Measurements from ENCODE around the gene PDHX.
"Not testable (repeated sequence)": the region's sequence is repeated elsewhere in the genome, so short reads cannot be mapped to it uniquely, and the experiment has no call there.

Gene PDHX

DNA sequence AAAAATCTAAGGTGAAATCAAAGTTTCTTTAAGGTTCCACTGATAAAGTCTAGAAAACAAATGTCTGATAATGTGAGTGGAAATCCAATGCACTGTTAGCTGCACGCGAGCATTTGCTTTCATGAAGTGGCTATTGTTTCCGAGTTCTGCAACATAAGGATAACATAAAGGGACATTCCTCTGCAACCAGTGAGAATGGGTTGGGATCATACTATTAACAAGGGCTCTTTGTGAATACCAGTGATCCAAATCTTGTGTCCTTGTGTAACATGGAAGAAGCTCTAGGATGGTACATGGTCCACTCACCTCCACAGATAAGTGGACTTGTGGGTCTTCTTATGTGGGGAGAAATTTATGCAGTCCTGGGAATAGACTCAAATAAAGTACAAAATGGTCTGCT lies 24.8 kb upstream of the PDHX start:
- H3K27ac ChIP-seq (ENCODE audit: low read depth in 2 of 2, low read length in 2 of 2), result no peak overlapping the region
- H3K4me1 ChIP-seq (ENCODE audit: control insufficient read depth in 2 of 2, insufficient read depth in 2 of 2, low read length in 2 of 2), result peaks cover 0 to 5% of the 10 kb centered on the region in 2 donors
- no peak overlapping the region for H3K4me3 ChIP-seq (ENCODE audit: low read length in 2 of 2)
- peaks cover 0 to 4% of the 10 kb centered on the region in 2 donors for H3K36me3 ChIP-seq (ENCODE audit: control insufficient read depth in 2 of 2, insufficient read depth in 2 of 2, low read length in 2 of 2)
- H3K9ac ChIP-seq (ENCODE audit: low read depth in 1 of 2, low read length in 2 of 2), result no peak overlapping the region
- H3K27me3 ChIP-seq (ENCODE audit: control insufficient read depth in 2 of 2, insufficient read depth in 2 of 2, low read length in 2 of 2), result no peaks in the 10 kb centered on the region
- no peaks in the 10 kb centered on the region for H3K9me3 ChIP-seq (ENCODE audit: control insufficient read depth in 2 of 2, low read length in 2 of 2)

DNA sequence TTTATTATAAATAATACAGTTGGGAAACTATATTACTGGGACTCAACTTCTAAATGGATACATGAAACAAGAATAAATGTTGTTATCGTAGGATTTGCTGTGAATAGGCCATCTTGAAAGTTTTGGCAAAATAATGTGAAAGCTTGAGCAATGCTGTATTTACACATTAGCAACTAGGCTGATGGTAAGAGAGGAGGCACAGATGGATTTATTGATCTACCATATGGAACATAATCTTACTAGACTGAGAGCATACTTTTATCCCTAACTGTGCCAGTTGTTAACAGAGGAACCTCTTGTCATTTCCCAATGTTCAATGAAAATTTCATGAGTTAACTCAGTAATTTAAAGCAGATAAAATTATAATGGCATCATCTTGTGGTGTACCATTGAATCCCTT lies 23.0 kb upstream of the PDHX start:
- Histone ChIP-seq H3K4me3 (ENCODE audit: low read length in 2 of 2) (no peak overlapping the region), H3K4me1 (ENCODE audit: control insufficient read depth in 2 of 2, insufficient read depth in 2 of 2, low read length in 2 of 2) (peaks cover 0 to 5% of the 10 kb centered on the region in 2 donors), H3K36me3 (ENCODE audit: control insufficient read depth in 2 of 2, insufficient read depth in 2 of 2, low read length in 2 of 2) (no peaks in the 10 kb centered on the region), H3K9ac (ENCODE audit: low read depth in 1 of 2, low read length in 2 of 2) (no peak overlapping the region), H3K27me3 (ENCODE audit: control insufficient read depth in 2 of 2, insufficient read depth in 2 of 2, low read length in 2 of 2) (no peaks in the 10 kb centered on the region), H3K27ac (ENCODE audit: low read depth in 2 of 2, low read length in 2 of 2) (no peak overlapping the region), H3K9me3 (ENCODE audit: control insufficient read depth in 2 of 2, low read length in 2 of 2) (peaks cover 0 to 3% of the 10 kb centered on the region in 2 donors)

DNA sequence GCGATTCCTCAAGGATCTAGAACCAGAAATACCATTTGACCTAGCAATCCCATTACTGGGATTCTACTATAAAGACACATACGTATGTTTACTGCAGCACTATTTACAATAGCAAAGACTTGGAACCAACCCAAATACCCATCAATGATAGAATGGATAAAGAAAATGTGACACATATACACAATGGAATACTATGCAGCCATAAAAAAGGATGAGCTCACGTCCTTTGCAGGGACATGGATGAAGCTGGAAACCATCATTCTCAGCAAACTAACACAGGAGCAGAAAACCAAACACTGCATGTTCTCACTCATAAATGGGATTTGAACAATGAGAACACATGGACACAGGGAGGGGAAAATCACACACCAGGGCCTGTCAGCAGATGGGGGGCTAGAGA lies 20.2 kb upstream of the PDHX start:
- not testable (repeated sequence) for H3K9ac ChIP-seq (ENCODE audit: low read depth in 1 of 2, low read length in 2 of 2); H3K36me3 ChIP-seq (ENCODE audit: control insufficient read depth in 2 of 2, insufficient read depth in 2 of 2, low read length in 2 of 2); H3K4me3 ChIP-seq (ENCODE audit: low read length in 2 of 2); H3K4me1 ChIP-seq (ENCODE audit: control insufficient read depth in 2 of 2, insufficient read depth in 2 of 2, low read length in 2 of 2); H3K27me3 ChIP-seq (ENCODE audit: control insufficient read depth in 2 of 2, insufficient read depth in 2 of 2, low read length in 2 of 2); H3K27ac ChIP-seq (ENCODE audit: low read depth in 2 of 2, low read length in 2 of 2)
- peaks cover 10 to 17% of the 10 kb centered on the region in 2 donors for H3K9me3 ChIP-seq (ENCODE audit: control insufficient read depth in 2 of 2, low read length in 2 of 2)

GRCh38 chr11:34897171-34897870 lies 19.1 kb upstream of the PDHX start:
- Histone ChIP-seq H3K9me3 (ENCODE audit: control insufficient read depth in 2 of 2, low read length in 2 of 2) (peaks cover 10 to 21% of the 10 kb centered on the region in 2 donors), H3K4me1 (ENCODE audit: control insufficient read depth in 2 of 2, insufficient read depth in 2 of 2, low read length in 2 of 2) (no peaks in the 10 kb centered on the region), H3K36me3 (ENCODE audit: control insufficient read depth in 2 of 2, insufficient read depth in 2 of 2, low read length in 2 of 2) (peaks cover 0 to 5% of the 10 kb centered on the region in 2 donors), H3K27me3 (ENCODE audit: control insufficient read depth in 2 of 2, insufficient read depth in 2 of 2, low read length in 2 of 2) (no peaks in the 10 kb centered on the region), H3K9ac (ENCODE audit: low read depth in 1 of 2, low read length in 2 of 2) (no peak overlapping the region), H3K27ac (ENCODE audit: low read depth in 2 of 2, low read length in 2 of 2) (no peak overlapping the region), H3K4me3 (ENCODE audit: low read length in 2 of 2) (no peak overlapping the region)

DNA sequence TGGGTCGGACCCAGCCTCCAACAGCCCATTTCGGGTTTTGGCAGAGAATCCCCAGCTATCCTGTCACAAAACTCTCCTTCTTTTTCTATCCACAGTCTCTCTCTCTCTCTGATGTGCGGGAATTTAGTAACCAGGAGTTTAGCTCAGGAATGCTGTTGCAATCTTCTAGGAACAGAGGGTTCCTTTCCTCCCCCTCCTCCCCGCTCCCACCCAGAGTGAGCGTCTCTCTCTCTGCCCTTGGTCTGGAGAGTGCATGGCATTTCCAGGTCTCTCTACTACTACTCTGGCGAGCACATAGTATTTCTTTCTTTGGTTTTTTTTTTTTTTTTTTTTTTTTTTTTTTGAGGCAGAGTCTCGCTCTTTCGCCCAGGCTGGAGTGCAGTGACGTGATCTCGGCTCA lies 17.9 kb upstream of the PDHX start:
- no peaks in the 10 kb centered on the region for H3K27me3 ChIP-seq (ENCODE audit: control insufficient read depth in 2 of 2, insufficient read depth in 2 of 2, low read length in 2 of 2)
- H3K4me1 ChIP-seq (ENCODE audit: control insufficient read depth in 2 of 2, insufficient read depth in 2 of 2, low read length in 2 of 2), result no peaks in the 10 kb centered on the region
- H3K9me3 ChIP-seq (ENCODE audit: control insufficient read depth in 2 of 2, low read length in 2 of 2), result peaks cover 10 to 22% of the 10 kb centered on the region in 2 donors
- H3K36me3 ChIP-seq (ENCODE audit: control insufficient read depth in 2 of 2, insufficient read depth in 2 of 2, low read length in 2 of 2), result peaks cover 0 to 5% of the 10 kb centered on the region in 2 donors
- no peak overlapping the region for H3K27ac ChIP-seq (ENCODE audit: low read depth in 2 of 2, low read length in 2 of 2)
- H3K4me3 ChIP-seq (ENCODE audit: low read length in 2 of 2), result no peak overlapping the region
- H3K9ac ChIP-seq (ENCODE audit: low read depth in 1 of 2, low read length in 2 of 2), result no peak overlapping the region

GRCh38 chr11:34899633-34900016 lies 16.8 kb upstream of the PDHX start:
- H3K27ac ChIP-seq (ENCODE audit: low read depth in 2 of 2, low read length in 2 of 2), result no peak overlapping the region
- H3K9ac ChIP-seq (ENCODE audit: low read depth in 1 of 2, low read length in 2 of 2), result no peak overlapping the region
- peaks cover 10 to 22% of the 10 kb centered on the region in 2 donors for H3K9me3 ChIP-seq (ENCODE audit: control insufficient read depth in 2 of 2, low read length in 2 of 2)
- H3K4me3 ChIP-seq (ENCODE audit: low read length in 2 of 2), result no peak overlapping the region
- H3K27me3 ChIP-seq (ENCODE audit: control insufficient read depth in 2 of 2, insufficient read depth in 2 of 2, low read length in 2 of 2), result no peaks in the 10 kb centered on the region
- no peaks in the 10 kb centered on the region for H3K4me1 ChIP-seq (ENCODE audit: control insufficient read depth in 2 of 2, insufficient read depth in 2 of 2, low read length in 2 of 2)
- peaks cover 0 to 5% of the 10 kb centered on the region in 2 donors for H3K36me3 ChIP-seq (ENCODE audit: control insufficient read depth in 2 of 2, insufficient read depth in 2 of 2, low read length in 2 of 2)

- H3K27me3 ChIP-seq (ENCODE audit: control insufficient read depth in 2 of 2, insufficient read depth in 2 of 2, low read length in 2 of 2), result no peaks in the 10 kb centered on the region
- H3K9me3 ChIP-seq (ENCODE audit: control insufficient read depth in 2 of 2, low read length in 2 of 2), result peaks cover 7 to 20% of the 10 kb centered on the region in 2 donors
These were observed 11.9 kb upstream of the PDHX start for GRCh38 chr11:34904421-34904955.

DNA sequence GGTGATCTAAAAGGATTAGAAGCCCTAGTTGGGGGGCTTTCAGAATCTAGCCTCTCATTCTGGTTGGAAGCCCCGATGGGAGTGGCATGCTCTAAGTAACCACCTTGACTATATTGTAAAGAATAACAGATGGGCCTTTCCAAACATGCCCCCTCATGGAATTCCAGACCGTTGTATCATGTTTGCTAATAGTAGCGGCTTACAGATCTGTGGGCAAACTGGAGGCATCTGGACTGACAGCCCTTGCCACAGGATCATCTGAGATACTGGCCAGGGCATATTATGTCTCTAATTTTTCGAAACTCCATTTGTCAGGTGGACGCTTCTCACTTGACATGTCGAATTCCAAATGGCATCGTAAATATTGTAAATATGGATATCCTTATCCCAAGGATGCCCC lies 10.8 kb upstream of the PDHX start:
- Histone ChIP-seq H3K4me1 (ENCODE audit: control insufficient read depth in 2 of 2, insufficient read depth in 2 of 2, low read length in 2 of 2) (no peaks in the 10 kb centered on the region), H3K27ac (ENCODE audit: low read depth in 2 of 2, low read length in 2 of 2) (no peak overlapping the region), H3K36me3 (ENCODE audit: control insufficient read depth in 2 of 2, insufficient read depth in 2 of 2, low read length in 2 of 2) (peaks cover 0 to 2% of the 10 kb centered on the region in 2 donors)

More at GRCh38 chr11:34904421-34904955, 11.9 kb upstream of the PDHX start:
- H3K4me3 ChIP-seq (ENCODE audit: low read length in 2 of 2), result no peak overlapping the region
- no peak overlapping the region for H3K27ac ChIP-seq (ENCODE audit: low read depth in 2 of 2, low read length in 2 of 2)
- no peaks in the 10 kb centered on the region for H3K4me1 ChIP-seq (ENCODE audit: control insufficient read depth in 2 of 2, insufficient read depth in 2 of 2, low read length in 2 of 2)
- peaks cover 0 to 5% of the 10 kb centered on the region in 2 donors for H3K36me3 ChIP-seq (ENCODE audit: control insufficient read depth in 2 of 2, insufficient read depth in 2 of 2, low read length in 2 of 2)
- H3K9ac ChIP-seq (ENCODE audit: low read depth in 1 of 2, low read length in 2 of 2), result no peak overlapping the region

DNA sequence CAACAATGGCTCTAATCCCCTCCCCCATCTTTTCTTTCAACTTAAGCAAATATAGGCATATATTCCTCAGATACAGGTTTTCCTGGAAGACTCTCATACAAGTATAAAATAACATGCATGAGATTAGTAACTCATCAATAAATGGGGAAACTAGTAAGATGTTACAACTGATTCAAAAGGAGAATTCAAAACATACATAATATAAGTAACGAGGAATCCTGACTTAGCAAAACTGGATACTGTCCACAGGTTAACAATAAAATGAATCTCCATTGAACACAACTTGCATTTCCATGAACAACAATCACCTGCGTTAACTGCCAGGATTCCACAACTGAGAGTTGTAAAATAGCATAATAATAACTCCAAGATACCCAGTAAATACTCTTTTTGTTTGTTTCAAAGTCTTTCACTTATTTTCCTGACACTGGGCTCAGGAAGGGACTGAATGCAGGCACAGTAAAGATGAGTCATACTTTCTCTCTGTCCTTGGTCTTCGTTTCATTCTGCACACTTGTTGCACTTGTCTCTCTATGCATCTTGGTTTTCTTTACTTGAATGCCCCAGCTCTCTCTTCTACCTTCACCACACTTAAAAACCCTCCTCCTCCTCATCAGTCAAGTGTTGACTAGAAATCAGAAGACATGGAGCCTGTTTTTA lies 8.4 kb upstream of the PDHX start:
- H3K9ac ChIP-seq (ENCODE audit: low read depth in 1 of 2, low read length in 2 of 2), result no peak overlapping the region
- no peak overlapping the region for H3K27ac ChIP-seq (ENCODE audit: low read depth in 2 of 2, low read length in 2 of 2)
- H3K4me1 ChIP-seq (ENCODE audit: control insufficient read depth in 2 of 2, insufficient read depth in 2 of 2, low read length in 2 of 2), result no peaks in the 10 kb centered on the region
- H3K36me3 ChIP-seq (ENCODE audit: control insufficient read depth in 2 of 2, insufficient read depth in 2 of 2, low read length in 2 of 2), result no peaks in the 10 kb centered on the region
- H3K9me3 ChIP-seq (ENCODE audit: control insufficient read depth in 2 of 2, low read length in 2 of 2), result no peaks in the 10 kb centered on the region
- H3K4me3 ChIP-seq (ENCODE audit: low read length in 2 of 2), result no peak overlapping the region
- H3K27me3 ChIP-seq (ENCODE audit: control insufficient read depth in 2 of 2, insufficient read depth in 2 of 2, low read length in 2 of 2), result no peaks in the 10 kb centered on the region

More for the DNA sequence above, 10.8 kb upstream of the PDHX start:
- H3K27me3 ChIP-seq (ENCODE audit: control insufficient read depth in 2 of 2, insufficient read depth in 2 of 2, low read length in 2 of 2), result no peaks in the 10 kb centered on the region
- no peak overlapping the region for H3K9ac ChIP-seq (ENCODE audit: low read depth in 1 of 2, low read length in 2 of 2)
- H3K4me3 ChIP-seq (ENCODE audit: low read length in 2 of 2), result no peak overlapping the region
- H3K9me3 ChIP-seq (ENCODE audit: control insufficient read depth in 2 of 2, low read length in 2 of 2), result peaks cover under 1 to 8% of the 10 kb centered on the region in 2 donors

DNA sequence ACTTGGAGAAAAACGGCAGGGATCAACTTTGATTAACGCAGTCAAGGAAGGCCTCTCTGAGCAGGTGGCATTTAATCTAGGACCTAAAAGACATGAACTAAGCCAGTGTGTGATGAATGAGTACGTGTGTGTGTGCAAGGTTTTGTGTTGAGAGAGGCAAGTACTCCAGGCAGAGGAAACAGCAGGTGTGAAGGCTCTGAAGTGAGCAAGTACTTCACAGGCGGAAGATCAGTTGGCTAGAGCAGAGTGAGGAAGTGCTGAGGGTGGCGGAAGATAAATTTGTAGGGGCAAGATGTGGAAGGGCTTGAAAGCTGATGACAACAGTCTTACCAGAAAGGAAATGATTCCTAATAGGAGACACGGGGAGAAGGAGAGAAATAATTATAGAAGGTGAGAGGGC lies 7.0 kb upstream of the PDHX start:
- no peak overlapping the region for H3K9ac ChIP-seq (ENCODE audit: low read depth in 1 of 2, low read length in 2 of 2)
- H3K4me3 ChIP-seq (ENCODE audit: low read length in 2 of 2), result no peak overlapping the region
- no peaks in the 10 kb centered on the region for H3K27me3 ChIP-seq (ENCODE audit: control insufficient read depth in 2 of 2, insufficient read depth in 2 of 2, low read length in 2 of 2)
- H3K27ac ChIP-seq (ENCODE audit: low read depth in 2 of 2, low read length in 2 of 2), result no peak overlapping the region
- no peaks in the 10 kb centered on the region for H3K9me3 ChIP-seq (ENCODE audit: control insufficient read depth in 2 of 2, low read length in 2 of 2)
- H3K4me1 ChIP-seq (ENCODE audit: control insufficient read depth in 2 of 2, insufficient read depth in 2 of 2, low read length in 2 of 2), result no peaks in the 10 kb centered on the region
- no peaks in the 10 kb centered on the region for H3K36me3 ChIP-seq (ENCODE audit: control insufficient read depth in 2 of 2, insufficient read depth in 2 of 2, low read length in 2 of 2)
